K562 (cell line): ENCODE results near the gene MLXIPL. TPM values are rescaled to one million over a fixed set of nuclear protein-coding genes. Genes with fewer than 3 reads are reported as not detected.

Experiments used
- ATAC-seq: fragments of 200-7000 bp; cut with Tn5 transposase; 3 replicates; pipeline ENCODE4 v1.9.1; 2020; ENCODE audit warnings: moderate library complexity
- BruUV-seq: library from RNA; stranded (reverse); fragments of 400-500 nt; replicated peaks from 2 replicates; lab custom pipeline; 2021; lab: Mats Ljungman, UMichigan
- CTCF ChIA-PET: fragments of 300-600 bp; formaldehyde crosslinking; extraction: SDS; loops from one replicate; lab custom pipeline; 2021; ENCODE audit warnings: low intra/inter-chr PET ratio; lab: Yijun Ruan, JAX
- POLR2A ChIA-PET: fragments of 300-600, 350-650 bp; sonication (Branson Sonifier 250); formaldehyde crosslinking; extraction: SDS; loops from one replicate; lab custom pipeline; 2021; ENCODE audit warnings: antibody characterized with exemption, inconsistent platforms; lab: Yijun Ruan, JAX
- DNase-seq, 4 experiments: peaks; one replicate each; pipeline versions ENCODE4 v3.0.0 to v3.0.0-alpha.2; 2011 to 2018; ENCODE audit warnings: low spot score in 3 of 4, mixed read lengths in 3 of 4; ENCODE audit errors: extremely low read depth in 1 of 4
- FAIRE-seq: peaks from 2 replicates; lab custom pipeline; 2011; peaks lifted over from hg19 to GRCh38; lab: Jason Lieb, UNC
- H2AFZ ChIP-seq: 2 replicates; pipeline ENCODE4 v1.6.0; 2011; ENCODE audit warnings: low read depth, low read length, control low read depth, inconsistent platforms
- H3K27ac ChIP-seq: fragments of 200-600 bp; 3 replicates; pipeline ENCODE4 v1.8.0; 2011; ENCODE audit warnings: low read depth, mild to moderate bottlenecking, control low read depth, inconsistent platforms, low read length, moderate library complexity, mixed read lengths; ENCODE audit errors: extremely low read depth
- H3K27me3 ChIP-seq, 2 experiments: fragments of 300-600 bp in 1 of 2; 2 replicates in 1 of 2; 3 replicates in 1 of 2; pipeline versions ENCODE4 v1.6.0 to v1.8.0; 2011; ENCODE audit warnings: inconsistent platforms in 2 of 2, low read length in 2 of 2, mild to moderate bottlenecking in 1 of 2, mixed read lengths in 1 of 2, moderate library complexity in 1 of 2; ENCODE audit not compliant: control insufficient read depth in 2 of 2, insufficient read depth in 2 of 2
- H3K36me3 ChIP-seq: fragments of 300-600 bp; 3 replicates; pipeline ENCODE4 v1.8.0; 2011; ENCODE audit warnings: mild to moderate bottlenecking, low read length, inconsistent platforms; ENCODE audit not compliant: control insufficient read depth, insufficient read depth
- H3K4me1 ChIP-seq, 2 experiments: fragments of 200-600 bp in 1 of 2; replicated peaks in 1 of 2; 2 replicates in 1 of 2; 3 replicates in 1 of 2; pipeline versions ENCODE4 v1.5.1 to v1.8.0; 2011; ENCODE audit warnings: inconsistent platforms in 2 of 2, low read length in 2 of 2, mild to moderate bottlenecking in 1 of 2, mixed read lengths in 1 of 2, moderate library complexity in 1 of 2; ENCODE audit not compliant: control insufficient read depth in 2 of 2, insufficient read depth in 2 of 2
- H3K4me2 ChIP-seq: 2 replicates; pipeline ENCODE4 v1.6.1; 2011; ENCODE audit warnings: low read length, control low read depth, inconsistent platforms, mixed read lengths; ENCODE audit not compliant: insufficient read depth
- H3K4me3 ChIP-seq: fragments of 200-600 bp; sonication (generic), shearing (Covaris generic); 2 replicates; pipeline ENCODE4 v1.5.1; 2016; ENCODE audit warnings: control low read depth, inconsistent platforms
- H3K79me2 ChIP-seq: fragments of 200-600 bp; 3 replicates; pipeline ENCODE4 v1.8.0; 2011; ENCODE audit warnings: low read length, inconsistent platforms; ENCODE audit not compliant: control insufficient read depth, insufficient read depth
- H3K9ac ChIP-seq, 2 experiments: 2 replicates each; pipeline versions ENCODE4 v1.6.0 to v1.6.1; 2011; ENCODE audit warnings: low read depth in 2 of 2, low read length in 2 of 2, control low read depth in 1 of 2, inconsistent platforms in 1 of 2, mild to moderate bottlenecking in 1 of 2, mixed read lengths in 1 of 2; ENCODE audit not compliant: insufficient read depth in 1 of 2
- H3K9me1 ChIP-seq: one replicate; pipeline ENCODE4 v1.6.0; 2011; ENCODE audit warnings: inconsistent platforms, mild to moderate bottlenecking, low read length, moderate library complexity; ENCODE audit not compliant: control insufficient read depth, insufficient read depth
- H3K9me3 ChIP-seq: replicated peaks from 2 replicates; pipeline ENCODE4 v1.5.1; 2011; ENCODE audit warnings: low read depth, low read length, inconsistent platforms; ENCODE audit not compliant: control insufficient read depth, insufficient read depth
- H4K20me1 ChIP-seq: replicated peaks from 2 replicates; pipeline ENCODE4 v1.6.1; 2011; ENCODE audit warnings: low read length, inconsistent platforms, mixed read lengths; ENCODE audit not compliant: control insufficient read depth, insufficient read depth
- DNMT1 ChIP-seq: fragments of 450-650 bp; IDR thresholded peaks from 2 replicates; pipeline ENCODE4 v1.6.1; 2016; ENCODE audit warnings: antibody characterized with exemption, mild to moderate bottlenecking
- ELF4 ChIP-seq: fragments of 450-650 bp; formaldehyde crosslinking; IDR thresholded peaks from 2 replicates; pipeline ENCODE4 v1.4.0; 2022; ENCODE audit warnings: missing genetic modification characterization
- ESRRA ChIP-seq: fragments of 450-650 bp; IDR thresholded peaks from 2 replicates; pipeline ENCODE4 v1.6.1; 2014; ENCODE audit warnings: low read depth, mild to moderate bottlenecking, moderate library complexity, borderline replicate concordance
- EWSR1 ChIP-seq: fragments of 450-650 bp; IDR thresholded peaks from 2 replicates; pipeline ENCODE4 v1.6.1; 2018; ENCODE audit warnings: borderline replicate concordance, mild to moderate bottlenecking, low read depth, moderate library complexity; ENCODE audit not compliant: partially characterized antibody
- GATAD2B ChIP-seq: fragments of 450-650 bp; IDR thresholded peaks from 2 replicates; pipeline ENCODE4 v1.6.1; 2017; ENCODE audit warnings: mild to moderate bottlenecking, borderline replicate concordance
- MTA3 ChIP-seq: fragments of 450-650 bp; formaldehyde crosslinking; IDR thresholded peaks from 2 replicates; pipeline ENCODE4 v1.6.1; 2017; ENCODE audit warnings: mild to moderate bottlenecking, borderline replicate concordance
- MYBL2 ChIP-seq, 2 experiments: fragments of 450-650 bp in 1 of 2; sonication (generic) in 1 of 2; formaldehyde crosslinking in 1 of 2; IDR thresholded peaks; 2 replicates each; pipeline versions ENCODE4 v1.6.1 to v1.8.1; 2017 to 2022; ENCODE audit warnings: borderline replicate concordance in 1 of 2, inconsistent platforms in 1 of 2, low read depth in 1 of 2, mild to moderate bottlenecking in 1 of 2, missing genetic modification reagents in 1 of 2, moderate library complexity in 1 of 2
- NCOA2 ChIP-seq, 2 experiments: fragments of 450-650 bp; IDR thresholded peaks; 2 replicates each; pipeline ENCODE4 v1.6.1; 2018; ENCODE audit warnings: mild to moderate bottlenecking in 2 of 2, moderate library complexity in 1 of 2; ENCODE audit not compliant: partially characterized antibody in 2 of 2
- NFXL1 ChIP-seq: fragments of 450-650 bp; formaldehyde crosslinking; IDR thresholded peaks from 2 replicates; pipeline ENCODE4 v1.4.0; 2021; ENCODE audit warnings: mild to moderate bottlenecking
- SMARCB1 ChIP-seq: IDR thresholded peaks from 2 replicates; pipeline ENCODE4 v1.6.1; 2011; ENCODE audit warnings: improper control_type of control experiment, low read depth; ENCODE audit not compliant: insufficient read length
- TBP ChIP-seq: optimal IDR thresholded peaks from 2 replicates; pipeline ENCODE3; 2011; ENCODE audit warnings: low read depth, low read length, improper control_type of control experiment
- TEAD2 ChIP-seq: fragments of 450-650 bp; IDR thresholded peaks from 2 replicates; pipeline ENCODE4 v1.6.1; 2016; ENCODE audit warnings: missing genetic modification characterization, control low read depth, missing compliant biosample characterization
- WGBS: fragments of 100-300 bp; shearing (Covaris generic); methylation state at CpG from one replicate; pipeline ENCODE4 v1.1.6; 2016; ENCODE audit warnings: low coverage, mixed read lengths; ENCODE audit not compliant: insufficient coverage; ENCODE audit errors: missing lambda C conversion rate; 5-methylcytosine and 5-hydroxymethylcytosine counted together
- in situ Hi-C: fragments of 300-500 bp; cut with MboI; formaldehyde crosslinking; loops from 4 replicates; pipeline ENCODE4 v1.15.0; 2018; ENCODE audit warnings: inconsistent platforms, mixed read lengths
- intact Hi-C: fragments of 100-400 bp; cut with micrococcal nuclease; formaldehyde crosslinking; loops from 2 replicates; pipeline ENCODE4 v1.14.2; 2022
- polyA plus RNA-seq, 8 experiments: library from polyadenylated mRNA; depleted of rRNA in 4 of 8; stranded (reverse) in 5 of 8; unstranded in 3 of 8; fragments of >200 nt; fragmentation: Nextera tagmentation in 2 of 8; fragmentation: Illumina TruSeq in 1 of 8; extraction: Ambion mirVana in 2 of 8; extraction: Trizol in 1 of 8; gene quantifications; 2 replicates each; pipeline versions ENCODE4 v1.2.1 to v1.2.3, GENCODE V29; 2011 to 2014; ENCODE audit warnings: inconsistent platforms in 1 of 8, missing spikeins in 1 of 8
- total RNA-seq, 7 experiments: library from RNA; depleted of rRNA in 6 of 7; stranded (reverse); fragments of >200 nt in 6 of 7; fragmentation: Illumina TruSeq in 2 of 7; extraction: Trizol in 2 of 7; gene quantifications; 2 replicates each; pipeline versions ENCODE4 v1.2.1 to v1.2.3, GENCODE V29; 2011 to 2021; ENCODE audit warnings: low replicate concordance in 1 of 7
- TF ChIP-seq, protein P1 (sequence below): fragments of 250-450 bp; sonication (Bioruptor Pico); IDR thresholded peaks from 2 replicates; pipeline ENCODE4 v1.5.0; 2021
- TF ChIP-seq, protein P2 (sequence below): IDR thresholded peaks from 2 replicates; pipeline ENCODE4 v1.6.1; 2011; ENCODE audit warnings: borderline replicate concordance, low read depth, mild to moderate bottlenecking, moderate library complexity, low read length; ENCODE audit not compliant: insufficient read depth, poor library complexity, severe bottlenecking
- TF ChIP-seq, protein P3 (sequence below): fragments of 450-650 bp; IDR thresholded peaks from 2 replicates; pipeline ENCODE4 v1.6.1; 2018; ENCODE audit not compliant: partially characterized antibody

The MLXIPL gene
- total and polyA plus RNA-seq, 9 of the 15 experiments (the other 6 are each of a cell fraction or from before 2014, with no cell fraction given) = 0.11 to 18.4 (median 1.4) TPM

DNA sequence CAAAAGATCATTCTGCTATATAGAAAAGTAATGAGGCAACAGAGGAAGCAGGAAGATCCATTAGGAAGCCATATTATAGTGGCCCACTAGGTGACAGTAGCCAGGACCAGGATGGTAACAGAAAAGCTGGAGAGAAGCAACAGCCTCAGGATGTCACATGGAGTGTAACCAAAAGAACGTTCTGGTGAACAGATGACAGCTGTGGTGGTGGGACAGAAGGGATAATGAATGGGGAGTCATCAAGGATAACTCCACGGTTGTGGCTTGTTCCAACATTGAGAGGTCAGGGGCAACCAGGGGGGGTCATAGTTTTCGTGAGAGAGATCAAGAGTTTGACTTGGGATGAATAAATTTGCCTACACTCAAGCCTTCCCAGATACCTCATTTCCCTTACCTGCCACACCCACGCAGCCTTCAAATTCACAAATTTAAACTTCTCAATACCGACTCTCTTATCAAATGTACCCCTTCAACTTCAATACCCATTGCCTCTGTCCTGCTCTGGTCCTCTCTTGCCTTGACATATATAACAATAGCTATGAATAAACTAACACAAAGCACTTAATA, 55.2 kb downstream of the MLXIPL start:
- no TSS peak for BruUV-seq
- Histone ChIP-seq H3K79me2 (peaks cover 26% of the 10 kb centered on the region), H3K9me1 (peaks cover 9% of the 10 kb centered on the region), H3K4me2 (no peak overlapping the region), H3K4me1 (peaks cover 34 to 37% of the 10 kb centered on the region in 2 experiments), H4K20me1 (peaks cover 39% of the 10 kb centered on the region), H3K36me3 (peaks cover 54% of the 10 kb centered on the region), H3K4me3 (no peak overlapping the region), H2AFZ (no peak overlapping the region), H3K27me3 (no peaks in the 10 kb centered on the region), H3K9ac (no peak overlapping the region), H3K9me3 (no peaks in the 10 kb centered on the region), H3K27ac (no peak overlapping the region)
- ChIA-PET CTCF (no interaction called here), POLR2A (interaction anchor here (0.6 to 1.7 kb wide), 6 partner anchors 9 to 568 kb away, joined by 3 to 12 read pairs (median 4); partner anchors contain the start of gene TBL2)
- 61% methylated on average over 5 of the region's 5 CpGs for WGBS
- ATAC-seq = 0 out of 3 replicates have a peak, but pooled peaks have one; percentile 5
- intact Hi-C loops = no loop called here
- in situ Hi-C loops = no loop called here
- peak in 1 of 4 experiments; percentile 12 for DNase-seq
- FAIRE-seq = no peak
- TF ChIP-seq MYBL2 (IDR thresholded peaks at IDR 0.05; ENCODE audit: low read depth) = no peak
- TF ChIP-seq MYBL2 (CRISPR knock-in tag; IDR thresholded peaks at IDR 0.05; ENCODE audit: borderline replicate concordance) = no peak
- TF ChIP-seq DNMT1 = no peak
- no peak for TF ChIP-seq MTA3
- TF ChIP-seq NCOA2 (IDR thresholded peaks at IDR 0.05; ENCODE audit: partially characterized antibody in 2 of 2) = no peak
- TF ChIP-seq EWSR1 = no peak
- TF ChIP-seq TBP = no peak
- TF ChIP-seq ELF4 (CRISPR knock-in tag) = no peak
- TF ChIP-seq, protein P1, sequence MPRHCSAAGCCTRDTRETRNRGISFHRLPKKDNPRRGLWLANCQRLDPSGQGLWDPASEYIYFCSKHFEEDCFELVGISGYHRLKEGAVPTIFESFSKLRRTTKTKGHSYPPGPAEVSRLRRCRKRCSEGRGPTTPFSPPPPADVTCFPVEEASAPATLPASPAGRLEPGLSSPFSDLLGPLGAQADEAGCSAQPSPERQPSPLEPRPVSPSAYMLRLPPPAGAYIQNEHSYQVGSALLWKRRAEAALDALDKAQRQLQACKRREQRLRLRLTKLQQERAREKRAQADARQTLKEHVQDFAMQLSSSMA (CRISPR knock-in tag) = no peak
- TF ChIP-seq ESRRA = no peak
- no peak for TF ChIP-seq SMARCB1
- TF ChIP-seq, protein P2, sequence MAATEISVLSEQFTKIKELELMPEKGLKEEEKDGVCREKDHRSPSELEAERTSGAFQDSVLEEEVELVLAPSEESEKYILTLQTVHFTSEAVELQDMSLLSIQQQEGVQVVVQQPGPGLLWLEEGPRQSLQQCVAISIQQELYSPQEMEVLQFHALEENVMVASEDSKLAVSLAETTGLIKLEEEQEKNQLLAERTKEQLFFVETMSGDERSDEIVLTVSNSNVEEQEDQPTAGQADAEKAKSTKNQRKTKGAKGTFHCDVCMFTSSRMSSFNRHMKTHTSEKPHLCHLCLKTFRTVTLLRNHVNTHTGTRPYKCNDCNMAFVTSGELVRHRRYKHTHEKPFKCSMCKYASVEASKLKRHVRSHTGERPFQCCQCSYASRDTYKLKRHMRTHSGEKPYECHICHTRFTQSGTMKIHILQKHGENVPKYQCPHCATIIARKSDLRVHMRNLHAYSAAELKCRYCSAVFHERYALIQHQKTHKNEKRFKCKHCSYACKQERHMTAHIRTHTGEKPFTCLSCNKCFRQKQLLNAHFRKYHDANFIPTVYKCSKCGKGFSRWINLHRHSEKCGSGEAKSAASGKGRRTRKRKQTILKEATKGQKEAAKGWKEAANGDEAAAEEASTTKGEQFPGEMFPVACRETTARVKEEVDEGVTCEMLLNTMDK = no peak
- no peak for TF ChIP-seq GATAD2B
- TF ChIP-seq, protein P3, sequence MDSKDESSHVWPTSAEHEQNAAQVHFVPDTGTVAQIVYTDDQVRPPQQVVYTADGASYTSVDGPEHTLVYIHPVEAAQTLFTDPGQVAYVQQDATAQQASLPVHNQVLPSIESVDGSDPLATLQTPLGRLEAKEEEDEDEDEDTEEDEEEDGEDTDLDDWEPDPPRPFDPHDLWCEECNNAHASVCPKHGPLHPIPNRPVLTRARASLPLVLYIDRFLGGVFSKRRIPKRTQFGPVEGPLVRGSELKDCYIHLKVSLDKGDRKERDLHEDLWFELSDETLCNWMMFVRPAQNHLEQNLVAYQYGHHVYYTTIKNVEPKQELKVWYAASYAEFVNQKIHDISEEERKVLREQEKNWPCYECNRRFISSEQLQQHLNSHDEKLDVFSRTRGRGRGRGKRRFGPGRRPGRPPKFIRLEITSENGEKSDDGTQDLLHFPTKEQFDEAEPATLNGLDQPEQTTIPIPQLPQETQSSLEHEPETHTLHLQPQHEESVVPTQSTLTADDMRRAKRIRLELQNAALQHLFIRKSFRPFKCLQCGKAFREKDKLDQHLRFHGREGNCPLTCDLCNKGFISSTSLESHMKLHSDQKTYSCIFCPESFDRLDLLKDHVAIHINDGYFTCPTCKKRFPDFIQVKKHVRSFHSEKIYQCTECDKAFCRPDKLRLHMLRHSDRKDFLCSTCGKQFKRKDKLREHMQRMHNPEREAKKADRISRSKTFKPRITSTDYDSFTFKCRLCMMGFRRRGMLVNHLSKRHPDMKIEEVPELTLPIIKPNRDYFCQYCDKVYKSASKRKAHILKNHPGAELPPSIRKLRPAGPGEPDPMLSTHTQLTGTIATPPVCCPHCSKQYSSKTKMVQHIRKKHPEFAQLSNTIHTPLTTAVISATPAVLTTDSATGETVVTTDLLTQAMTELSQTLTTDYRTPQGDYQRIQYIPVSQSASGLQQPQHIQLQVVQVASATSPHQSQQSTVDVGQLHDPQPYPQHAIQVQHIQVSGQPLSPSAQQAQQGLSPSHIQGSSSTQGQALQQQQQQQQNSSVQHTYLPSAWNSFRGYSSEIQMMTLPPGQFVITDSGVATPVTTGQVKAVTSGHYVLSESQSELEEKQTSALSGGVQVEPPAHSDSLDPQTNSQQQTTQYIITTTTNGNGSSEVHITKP = peak; percentile 83
- no peak for TF ChIP-seq TEAD2 (tag)
- TF ChIP-seq NFXL1 (CRISPR knock-in tag) = no peak
